SJSA1 (cell line): Measurements from ENCODE around the gene CHMP2A. TPM values are rescaled to one million over a fixed set of nuclear protein-coding genes. Genes with fewer than 3 reads are reported as not detected.

Source experiments
- DNase-seq, 2 experiments: peaks; one replicate each; pipeline ENCODE4 v3.0.0-alpha.2; 2015 to 2020; ENCODE audit warnings: low spot score in 2 of 2, low read depth in 1 of 2
- H3K27ac ChIP-seq: fragments of 250-450 bp; sonication (Bioruptor Pico); 2 replicates; pipeline ENCODE4 v1.5.1; 2020; ENCODE audit warnings: mild to moderate bottlenecking, moderate library complexity
- H3K27me3 ChIP-seq: fragments of 250-450 bp; sonication (Bioruptor Pico); replicated peaks from 2 replicates; pipeline ENCODE4 v1.5.1; 2020; ENCODE audit warnings: mild to moderate bottlenecking, moderate library complexity
- H3K36me3 ChIP-seq: fragments of 250-450 bp; sonication (Bioruptor Pico); 2 replicates; pipeline ENCODE4 v1.5.1; 2020; ENCODE audit warnings: mild to moderate bottlenecking
- H3K4me1 ChIP-seq: fragments of 250-450 bp; sonication (Bioruptor Pico); replicated peaks from 2 replicates; pipeline ENCODE4 v1.6.1; 2021; ENCODE audit warnings: mild to moderate bottlenecking
- H3K4me3 ChIP-seq: fragments of 250-450 bp; sonication (Bioruptor Pico); 2 replicates; pipeline ENCODE4 v1.5.1; 2020; ENCODE audit warnings: mild to moderate bottlenecking
- H3K9me3 ChIP-seq: fragments of 250-450 bp; sonication (Bioruptor Pico); replicated peaks from 2 replicates; pipeline ENCODE4 v1.5.1; 2020; ENCODE audit warnings: mild to moderate bottlenecking
- total RNA-seq: library from RNA; depleted of rRNA; stranded (reverse); fragments of >200 nt; shearing (Covaris generic); gene quantifications from 2 replicates; pipeline ENCODE4 v1.2.3, GENCODE V29; 2014

The CHMP2A gene
- total RNA-seq, 1 experiment from 2014 or later = 92.8 TPM

DNA sequence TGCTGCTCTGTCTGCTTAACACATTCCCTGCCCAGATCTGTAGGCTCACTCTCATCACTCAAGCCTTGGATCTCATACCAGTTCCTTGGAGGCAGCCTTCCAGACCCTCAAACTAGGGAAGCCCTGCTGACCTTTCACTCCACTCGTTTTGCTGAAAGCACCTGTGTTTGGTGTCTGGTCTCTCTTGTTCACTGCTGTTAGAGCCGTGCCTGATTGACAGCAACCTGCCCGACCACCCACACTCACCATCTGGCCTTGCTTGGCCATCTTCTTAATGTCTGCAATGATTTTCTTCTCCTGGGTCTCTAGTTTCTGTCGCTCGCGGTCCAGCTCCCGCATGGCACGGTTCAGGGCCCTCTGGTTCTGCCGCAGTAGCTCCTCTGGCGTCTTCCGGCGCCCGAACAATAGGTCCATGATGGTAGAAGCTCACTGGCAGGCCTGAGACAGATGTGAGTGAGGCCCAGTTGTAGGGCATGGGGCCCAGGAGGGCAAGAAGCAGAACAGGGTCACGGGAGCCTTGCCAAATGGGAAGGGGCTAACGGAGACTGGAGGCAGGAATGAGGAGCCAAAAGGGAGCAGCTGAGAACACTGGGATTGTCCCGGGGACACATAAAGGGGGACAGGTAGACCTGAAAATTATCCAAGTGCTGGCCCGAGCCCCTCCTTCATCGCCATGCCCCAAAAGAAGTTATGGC, 959 bp downstream of the CHMP2A start:
- peaks cover 85% of the 10 kb centered on the region for H3K36me3 ChIP-seq
- peaks cover 25% of the 10 kb centered on the region for H3K4me1 ChIP-seq
- H3K9me3 ChIP-seq = no peaks in the 10 kb centered on the region
- peak in 1 of 2 experiments; percentile 22 for DNase-seq
- H3K27ac ChIP-seq = peak overlapping the region; percentile 65; the same call in 1 of the 2 replicates
- H3K27me3 ChIP-seq = no peaks in the 10 kb centered on the region
- peak overlapping the region; percentile 47 for H3K4me3 ChIP-seq

DNA sequence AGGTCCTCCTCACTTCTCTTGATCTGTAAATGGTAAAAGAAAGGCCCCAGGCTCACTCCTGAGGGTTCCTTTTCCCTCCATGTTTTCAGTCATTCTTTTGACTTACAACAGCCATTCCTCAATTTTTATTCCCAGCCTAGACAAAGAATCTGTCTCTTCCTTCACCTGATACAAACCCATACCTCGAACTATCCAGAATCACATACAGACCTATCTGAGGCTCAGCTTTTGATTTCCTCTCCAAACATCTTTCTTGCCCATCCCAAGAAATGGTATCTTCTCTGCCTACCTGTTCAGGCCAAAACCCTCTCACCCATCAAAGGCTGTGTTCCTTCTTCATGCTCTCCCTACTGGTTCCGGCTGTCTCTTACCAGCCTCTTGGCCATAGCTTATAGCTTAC, 2.2 kb downstream of the CHMP2A start:
- peaks cover 25% of the 10 kb centered on the region for H3K4me1 ChIP-seq
- H3K4me3 ChIP-seq = no peak overlapping the region
- no peak for DNase-seq
- H3K36me3 ChIP-seq = peaks cover 93% of the 10 kb centered on the region
- H3K27me3 ChIP-seq = no peaks in the 10 kb centered on the region
- H3K9me3 ChIP-seq = no peaks in the 10 kb centered on the region
- H3K27ac ChIP-seq = no peak overlapping the region

DNA sequence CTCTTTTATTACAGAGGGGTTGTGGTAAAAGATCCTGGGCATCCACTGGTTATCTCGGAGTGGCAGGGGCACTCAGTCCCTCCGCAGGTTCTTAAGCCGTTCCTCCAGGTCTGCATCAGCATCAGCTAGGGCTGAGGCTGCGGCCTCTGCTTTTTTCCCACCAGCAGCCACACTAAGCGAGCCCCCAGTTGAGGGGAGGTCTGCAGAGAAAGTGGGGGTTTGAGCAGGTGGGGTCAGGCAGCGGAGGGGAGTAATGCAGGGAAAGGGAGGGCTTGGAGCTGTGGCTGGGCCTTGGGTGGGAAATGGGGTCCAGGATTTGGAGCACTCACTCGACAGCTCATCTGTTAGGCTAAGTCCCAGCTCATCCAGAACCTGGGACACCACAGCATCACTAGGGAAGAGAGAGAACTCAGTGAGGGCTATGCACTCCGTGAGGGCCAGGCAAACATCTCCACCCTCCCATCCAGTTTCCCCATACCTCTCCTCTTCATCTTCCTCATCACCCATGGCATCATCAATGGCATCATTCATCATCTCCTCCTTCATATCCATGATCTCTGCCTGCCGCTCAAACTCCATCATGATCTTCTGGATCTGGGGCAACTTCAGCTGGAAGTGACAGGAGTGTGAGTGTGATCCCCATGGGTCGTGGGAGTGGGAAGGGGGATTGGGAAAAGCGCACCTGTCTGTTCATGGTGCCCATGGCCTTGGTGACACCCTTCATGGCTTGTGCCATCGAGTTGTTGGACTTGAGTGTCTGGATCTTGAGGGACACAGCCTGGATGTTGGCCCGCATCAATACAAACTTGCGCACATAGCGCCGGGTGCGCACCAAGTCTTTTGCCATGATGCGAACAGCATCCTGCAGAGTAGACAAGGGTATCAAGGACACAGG, 3.1 kb downstream of the CHMP2A start:
- H3K27me3 ChIP-seq = no peaks in the 10 kb centered on the region
- H3K4me1 ChIP-seq = peaks cover 20% of the 10 kb centered on the region
- no peak overlapping the region for H3K27ac ChIP-seq
- H3K36me3 ChIP-seq = peaks cover 95% of the 10 kb centered on the region
- DNase-seq = no peak
- no peaks in the 10 kb centered on the region for H3K9me3 ChIP-seq
- no peak overlapping the region for H3K4me3 ChIP-seq

DNA sequence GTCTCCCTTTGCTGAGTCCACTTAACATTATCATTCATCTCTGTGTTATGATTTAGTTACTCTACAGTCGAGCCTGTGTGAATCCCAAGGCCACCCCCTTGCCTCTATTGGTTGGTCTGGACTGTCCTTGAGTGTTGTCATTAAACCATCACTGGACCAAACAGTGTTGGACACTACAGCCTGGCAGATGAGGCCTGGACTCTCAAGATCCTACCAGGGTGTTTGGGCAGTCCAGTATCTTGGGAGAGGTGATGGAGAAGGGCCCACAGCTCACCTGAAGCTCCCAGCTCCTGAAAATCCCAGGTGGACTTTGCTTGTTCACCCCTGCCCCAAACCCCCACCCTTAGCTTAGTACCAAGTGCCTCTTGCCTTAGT, 3.8 kb downstream of the CHMP2A start:
- Histone ChIP-seq H3K4me1 (peaks cover 24% of the 10 kb centered on the region), H3K36me3 (peaks cover 94% of the 10 kb centered on the region), H3K4me3 (no peak overlapping the region), H3K9me3 (no peaks in the 10 kb centered on the region), H3K27ac (no peak overlapping the region), H3K27me3 (no peaks in the 10 kb centered on the region)
- DNase-seq = no peak

DNA sequence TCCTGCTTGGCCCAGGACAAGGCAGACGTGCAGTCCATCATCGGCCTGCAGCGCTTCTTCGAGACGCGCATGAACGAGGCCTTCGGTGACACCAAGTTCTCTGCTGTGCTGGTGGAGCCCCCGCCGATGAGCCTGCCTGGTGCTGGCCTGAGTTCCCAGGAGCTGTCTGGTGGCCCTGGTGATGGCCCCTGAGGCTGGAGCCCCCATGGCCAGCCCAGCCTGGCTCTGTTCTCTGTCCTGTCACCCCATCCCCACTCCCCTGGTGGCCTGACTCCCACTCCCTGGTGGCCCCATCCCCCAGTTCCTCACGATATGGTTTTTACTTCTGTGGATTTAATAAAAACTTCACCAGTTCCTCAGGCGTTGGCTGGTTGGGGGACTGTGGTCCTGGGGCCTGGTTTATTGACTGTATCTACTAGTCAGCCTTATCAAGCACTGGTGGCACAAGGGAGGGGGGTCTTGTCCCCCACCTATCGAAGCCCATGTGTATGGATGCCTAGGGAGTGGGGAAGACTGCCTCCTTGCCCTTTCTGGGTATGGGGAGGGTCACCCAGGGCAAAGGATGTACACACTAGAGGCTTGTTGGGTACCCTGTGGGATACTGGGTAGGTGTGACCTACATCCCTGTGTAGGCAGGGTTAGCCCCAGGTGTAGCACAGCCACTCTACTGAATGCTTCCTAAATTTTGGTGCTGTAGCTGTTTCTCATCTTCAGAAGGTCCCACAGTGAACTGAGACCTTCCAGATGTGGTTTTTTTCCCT, 4.4 kb downstream of the CHMP2A start:
- H3K4me3 ChIP-seq = no peak overlapping the region
- peaks cover 29% of the 10 kb centered on the region for H3K4me1 ChIP-seq
- DNase-seq = no peak
- H3K36me3 ChIP-seq = peaks cover 96% of the 10 kb centered on the region
- H3K27me3 ChIP-seq = no peaks in the 10 kb centered on the region
- H3K9me3 ChIP-seq = no peaks in the 10 kb centered on the region
- no peak overlapping the region for H3K27ac ChIP-seq

DNA sequence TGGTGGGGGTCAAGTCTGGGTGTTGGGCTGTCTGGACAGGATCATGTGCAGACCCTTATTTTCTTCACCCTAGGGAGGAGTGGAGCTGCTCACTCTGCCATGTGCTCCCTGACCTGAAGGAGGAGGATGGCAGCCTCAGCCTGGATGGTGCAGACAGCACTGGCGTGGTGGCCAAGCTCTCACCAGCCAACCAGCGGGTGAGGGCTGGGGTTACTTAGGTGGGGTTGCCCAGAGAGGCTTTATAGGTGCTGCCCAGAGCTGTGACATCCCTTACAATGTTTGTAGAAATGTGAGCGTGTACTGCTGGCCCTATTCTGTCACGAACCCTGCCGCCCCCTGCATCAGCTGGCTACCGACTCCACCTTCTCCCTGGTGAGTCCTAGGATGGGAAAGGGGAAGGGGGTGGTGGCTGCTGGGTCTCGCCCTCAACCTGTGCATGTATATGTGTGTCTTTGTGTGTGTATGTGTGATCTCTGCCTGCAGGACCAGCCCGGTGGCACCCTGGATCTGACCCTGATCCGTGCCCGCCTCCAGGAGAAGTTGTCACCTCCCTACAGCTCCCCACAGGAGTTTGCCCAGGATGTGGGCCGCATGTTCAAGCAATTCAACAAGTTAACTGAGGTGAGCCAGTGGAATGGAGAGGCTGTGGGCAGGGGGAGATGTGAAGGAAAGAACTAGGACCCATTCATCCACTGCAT, 5.1 kb downstream of the CHMP2A start:
- Histone ChIP-seq H3K27ac (no peak overlapping the region), H3K4me1 (peaks cover 24% of the 10 kb centered on the region), H3K36me3 (peaks cover 98% of the 10 kb centered on the region), H3K27me3 (no peaks in the 10 kb centered on the region), H3K4me3 (no peak overlapping the region), H3K9me3 (peaks cover 3% of the 10 kb centered on the region)
- DNase-seq = no peak

DNA sequence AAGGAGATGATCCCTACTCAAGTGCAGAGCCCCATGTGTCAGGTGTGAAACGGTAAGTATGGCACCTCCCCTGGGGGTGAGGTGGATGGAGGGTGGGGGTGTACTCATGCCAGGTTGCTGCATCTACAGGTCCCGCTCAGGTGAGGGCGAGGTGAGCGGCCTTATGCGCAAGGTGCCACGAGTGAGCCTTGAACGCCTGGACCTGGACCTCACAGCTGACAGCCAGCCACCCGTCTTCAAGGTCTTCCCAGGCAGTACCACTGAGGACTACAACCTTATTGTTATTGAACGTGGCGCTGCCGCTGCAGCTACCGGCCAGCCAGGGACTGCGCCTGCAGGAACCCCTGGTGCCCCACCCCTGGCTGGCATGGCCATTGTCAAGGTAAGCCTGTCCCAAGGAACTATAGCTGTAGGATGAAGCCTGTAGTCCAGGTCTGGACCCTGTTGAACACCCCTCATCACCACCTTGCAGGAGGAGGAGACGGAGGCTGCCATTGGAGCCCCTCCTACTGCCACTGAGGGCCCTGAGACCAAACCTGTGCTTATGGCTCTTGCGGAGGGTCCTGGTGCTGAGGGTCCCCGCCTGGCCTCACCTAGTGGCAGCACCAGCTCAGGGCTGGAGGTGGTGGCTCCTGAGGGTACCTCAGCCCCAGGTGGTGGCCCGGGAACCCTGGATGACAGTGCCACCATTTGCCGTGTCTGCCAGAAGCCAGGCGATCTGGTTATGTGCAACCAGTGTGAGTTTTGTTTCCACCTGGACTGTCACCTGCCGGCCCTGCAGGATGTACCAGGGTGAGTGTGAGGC, 5.8 kb downstream of the CHMP2A start:
- no peak for DNase-seq
- H3K27ac ChIP-seq = no peak overlapping the region
- H3K4me3 ChIP-seq = no peak overlapping the region
- H3K27me3 ChIP-seq = no peaks in the 10 kb centered on the region
- peaks cover 16% of the 10 kb centered on the region for H3K4me1 ChIP-seq
- peaks cover 4% of the 10 kb centered on the region for H3K9me3 ChIP-seq
- H3K36me3 ChIP-seq = peaks cover 93% of the 10 kb centered on the region

DNA sequence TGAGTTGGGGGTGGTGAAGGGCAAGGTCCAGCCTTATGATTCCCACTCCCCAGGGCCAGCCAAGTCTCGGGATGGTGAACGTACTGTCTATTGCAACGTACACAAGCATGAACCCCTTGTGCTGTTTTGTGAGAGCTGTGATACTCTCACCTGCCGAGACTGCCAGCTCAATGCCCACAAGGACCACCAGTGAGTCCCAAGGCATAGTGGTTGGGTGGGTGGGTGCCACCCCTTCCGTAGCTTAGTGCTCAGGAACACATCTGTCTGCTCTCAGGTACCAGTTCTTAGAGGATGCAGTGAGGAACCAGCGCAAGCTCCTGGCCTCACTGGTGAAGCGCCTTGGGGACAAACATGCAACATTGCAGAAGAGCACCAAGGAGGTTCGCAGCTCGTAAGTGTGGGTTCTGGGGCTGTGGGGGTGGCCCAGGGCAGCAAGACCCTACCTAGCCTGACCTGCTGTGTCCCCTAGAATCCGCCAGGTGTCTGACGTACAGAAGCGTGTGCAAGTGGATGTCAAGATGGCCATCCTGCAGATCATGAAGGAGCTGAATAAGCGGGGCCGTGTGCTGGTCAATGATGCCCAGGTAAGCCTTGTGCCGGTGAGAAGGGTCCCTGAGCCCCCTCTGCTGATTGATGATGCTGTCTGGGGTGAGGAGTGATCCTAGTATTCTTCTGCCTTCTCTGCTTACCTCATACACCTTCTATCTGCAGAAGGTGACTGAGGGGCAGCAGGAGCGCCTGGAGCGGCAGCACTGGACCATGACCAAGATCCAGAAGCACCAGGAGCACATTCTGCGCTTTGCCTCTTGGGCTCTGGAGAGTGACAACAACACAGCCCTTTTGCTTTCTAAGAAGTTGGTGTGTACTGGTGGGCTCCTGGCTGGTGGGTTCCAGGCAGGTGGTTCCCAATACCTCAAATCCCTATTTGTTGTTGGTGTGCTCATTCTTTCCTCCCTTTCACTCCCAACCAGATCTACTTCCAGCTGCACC, 7.3 kb downstream of the CHMP2A start:
- Histone ChIP-seq H3K4me1 (peaks cover 16% of the 10 kb centered on the region), H3K4me3 (no peak overlapping the region), H3K9me3 (peaks cover 4% of the 10 kb centered on the region), H3K27ac (no peak overlapping the region), H3K27me3 (no peaks in the 10 kb centered on the region), H3K36me3 (peaks cover 79% of the 10 kb centered on the region)
- no peak for DNase-seq

DNA sequence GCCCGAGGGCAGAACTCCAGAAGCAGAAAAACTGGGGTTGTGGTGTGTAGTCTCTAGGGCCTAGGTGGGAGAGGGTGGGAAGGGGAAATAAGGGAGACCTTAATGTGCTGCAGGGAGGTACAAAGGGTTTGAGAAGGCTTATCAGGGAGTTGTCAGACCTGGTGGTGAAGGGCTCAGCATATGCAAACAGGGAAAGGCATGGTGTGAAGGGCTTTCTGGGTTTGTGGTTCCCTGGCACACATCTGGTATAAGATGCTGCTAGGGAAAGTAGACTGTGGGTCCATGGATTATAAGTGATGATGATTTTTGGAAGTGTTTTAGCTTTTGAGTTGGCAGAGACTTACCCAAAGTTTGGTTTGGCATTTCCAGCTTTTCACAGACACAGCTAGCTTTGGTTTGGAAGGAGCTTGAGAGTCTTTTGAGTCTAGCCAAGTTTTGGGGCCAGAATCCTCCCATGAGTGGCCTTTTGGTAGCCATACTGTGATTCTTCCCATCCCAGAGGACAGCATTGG, 8.8 kb downstream of the CHMP2A start:
- Histone ChIP-seq H3K36me3 (peaks cover 63% of the 10 kb centered on the region), H3K4me1 (peaks cover 16% of the 10 kb centered on the region), H3K27ac (no peak overlapping the region), H3K27me3 (no peaks in the 10 kb centered on the region), H3K4me3 (peak overlapping the region; percentile 99), H3K9me3 (peaks cover 4% of the 10 kb centered on the region)
- DNase-seq = no peak

DNA sequence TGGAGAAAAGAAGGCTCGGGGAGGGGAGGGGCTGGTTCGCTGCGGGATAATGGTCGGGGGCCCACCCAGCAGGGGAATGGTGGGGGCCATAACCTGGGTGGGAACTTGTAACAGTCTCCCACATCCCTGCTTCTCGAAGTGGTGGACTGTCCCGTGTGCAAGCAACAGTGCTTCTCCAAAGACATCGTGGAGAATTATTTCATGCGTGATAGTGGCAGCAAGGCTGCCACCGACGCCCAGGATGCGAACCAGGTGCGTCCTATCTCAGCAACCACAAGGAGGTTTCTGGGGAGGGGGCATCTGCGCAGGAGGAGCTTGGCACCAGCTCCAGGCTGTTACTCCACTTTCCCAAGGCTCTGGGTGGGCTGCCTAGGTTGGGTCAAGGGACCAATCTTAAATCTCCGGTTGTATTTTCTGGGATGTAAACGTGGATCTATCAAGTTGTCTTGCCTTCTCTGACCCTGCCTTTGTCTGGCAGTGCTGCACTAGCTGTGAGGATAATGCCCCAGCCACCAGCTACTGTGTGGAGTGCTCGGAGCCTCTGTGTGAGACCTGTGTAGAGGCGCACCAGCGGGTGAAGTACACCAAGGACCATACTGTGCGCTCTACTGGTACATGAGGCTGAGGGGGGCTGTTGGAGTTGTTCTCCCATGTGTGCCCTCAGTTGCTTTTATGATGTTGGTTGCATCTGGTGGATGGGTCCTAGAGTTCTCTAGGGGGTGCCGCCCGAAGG, 9.5 kb downstream of the CHMP2A start:
- peaks cover 57% of the 10 kb centered on the region for H3K36me3 ChIP-seq
- H3K27ac ChIP-seq = peak overlapping the region; percentile 28; the same call in 1 of the 2 replicates
- no peak for DNase-seq
- H3K9me3 ChIP-seq = peaks cover 4% of the 10 kb centered on the region
- peak overlapping the region; percentile 99 for H3K4me3 ChIP-seq
- peaks cover 16% of the 10 kb centered on the region for H3K4me1 ChIP-seq
- no peaks in the 10 kb centered on the region for H3K27me3 ChIP-seq

DNA sequence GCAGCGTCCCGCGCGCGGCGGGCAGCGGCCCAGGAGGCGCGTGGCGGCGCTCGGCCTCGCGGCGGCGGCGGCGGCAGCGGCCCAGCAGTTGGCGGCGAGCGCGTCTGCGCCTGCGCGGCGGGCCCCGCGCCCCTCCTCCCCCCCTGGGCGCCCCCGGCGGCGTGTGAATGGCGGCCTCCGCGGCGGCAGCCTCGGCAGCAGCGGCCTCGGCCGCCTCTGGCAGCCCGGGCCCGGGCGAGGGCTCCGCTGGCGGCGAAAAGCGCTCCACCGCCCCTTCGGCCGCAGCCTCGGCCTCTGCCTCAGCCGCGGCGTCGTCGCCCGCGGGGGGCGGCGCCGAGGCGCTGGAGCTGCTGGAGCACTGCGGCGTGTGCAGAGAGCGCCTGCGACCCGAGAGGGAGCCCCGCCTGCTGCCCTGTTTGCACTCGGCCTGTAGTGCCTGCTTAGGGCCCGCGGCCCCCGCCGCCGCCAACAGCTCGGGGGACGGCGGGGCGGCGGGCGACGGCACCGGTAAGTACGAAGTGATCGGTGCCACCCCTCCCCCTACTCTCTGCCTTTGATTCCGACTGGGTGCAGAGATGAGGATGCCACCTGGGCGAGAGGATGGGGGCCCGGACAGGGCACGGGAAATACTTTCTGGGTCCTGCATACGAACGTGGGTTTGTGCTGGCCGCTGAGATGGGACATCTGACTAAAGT, 10.2 kb downstream of the CHMP2A start:
- H3K9me3 ChIP-seq = peaks cover 4% of the 10 kb centered on the region
- H3K27ac ChIP-seq = peak overlapping the region; percentile 55
- peaks cover 50% of the 10 kb centered on the region for H3K36me3 ChIP-seq
- DNase-seq = peak; percentile 27 to 67
- no peaks in the 10 kb centered on the region for H3K27me3 ChIP-seq
- H3K4me1 ChIP-seq = peaks cover 16% of the 10 kb centered on the region
- H3K4me3 ChIP-seq = peak overlapping the region; percentile 99
